Right renal cortex interstitium (tissue), 3 donors: Measurements from ENCODE around the gene PTPN3. TPM values are rescaled to one million over a fixed set of nuclear protein-coding genes. Genes with fewer than 3 reads are reported as not detected.
A peak's percentile ranks its signal among the peaks of the same experiment; 100 is the strongest.

Experiments
- DNase-seq, 3 donors: peaks; one replicate each; pipeline ENCODE4 v3.0.0-alpha.2; 2013; ENCODE audit warnings: low read depth in 3 of 3, low spot score in 2 of 3
- polyA plus RNA-seq, 3 donors: library from polyadenylated mRNA; unstranded; fragments of 120-200 nt; gene quantifications; one replicate each; pipeline ENCODE4 v1.2.1, GENCODE V29; 2013; ENCODE audit not compliant: insufficient read length in 3 of 3

PTPN3 gene
- polyA plus RNA-seq, 3 donors: 51.3 to 53.2 (median 51.9) TPM

DNA sequence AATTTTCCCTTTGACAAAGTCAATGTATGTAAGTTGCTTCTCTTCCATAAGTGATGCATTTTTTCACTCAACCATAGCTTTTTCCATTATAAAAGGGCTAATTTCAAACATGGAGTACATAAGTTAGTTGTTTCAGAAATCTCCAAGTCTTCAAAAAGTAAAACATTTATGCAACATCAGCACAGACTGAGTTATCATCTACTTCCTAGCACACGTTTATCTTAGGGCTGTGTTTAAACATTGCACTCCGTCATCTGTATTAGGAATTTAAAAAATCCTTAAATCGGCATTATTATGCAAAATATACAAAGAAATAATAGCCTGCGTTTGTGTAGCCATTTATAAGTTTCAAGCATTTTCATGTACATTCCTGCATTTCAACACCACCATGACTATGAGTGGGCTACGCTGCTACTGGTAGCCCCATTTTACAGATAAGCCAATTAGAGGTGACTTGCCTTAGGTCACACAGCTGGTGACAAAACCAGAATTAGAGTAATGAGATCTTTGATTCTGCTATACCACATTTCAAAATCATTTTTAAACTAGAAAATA lies 43.4 kb downstream of the PTPN3 start:
- DNase-seq: no peak

DNA sequence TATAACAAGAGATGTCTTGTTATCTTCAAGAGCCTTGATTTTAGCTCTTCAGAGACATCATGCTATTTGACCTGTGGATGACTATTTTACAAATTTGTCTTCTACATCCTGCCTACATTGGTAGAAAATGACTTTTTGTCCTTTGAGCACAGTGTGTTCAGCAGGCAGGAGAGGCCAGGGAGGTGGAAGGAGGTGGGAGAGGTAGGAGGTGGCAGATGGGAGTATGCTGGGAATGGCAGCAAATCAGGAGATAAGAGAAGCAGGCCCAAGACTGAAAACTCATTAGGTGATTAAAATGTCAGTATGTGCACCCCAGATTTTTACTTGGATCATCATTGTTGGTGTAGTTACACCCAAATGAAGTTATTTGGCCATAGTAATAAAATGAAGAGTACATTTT lies 44.1 kb downstream of the PTPN3 start:
- no peak for DNase-seq

DNA sequence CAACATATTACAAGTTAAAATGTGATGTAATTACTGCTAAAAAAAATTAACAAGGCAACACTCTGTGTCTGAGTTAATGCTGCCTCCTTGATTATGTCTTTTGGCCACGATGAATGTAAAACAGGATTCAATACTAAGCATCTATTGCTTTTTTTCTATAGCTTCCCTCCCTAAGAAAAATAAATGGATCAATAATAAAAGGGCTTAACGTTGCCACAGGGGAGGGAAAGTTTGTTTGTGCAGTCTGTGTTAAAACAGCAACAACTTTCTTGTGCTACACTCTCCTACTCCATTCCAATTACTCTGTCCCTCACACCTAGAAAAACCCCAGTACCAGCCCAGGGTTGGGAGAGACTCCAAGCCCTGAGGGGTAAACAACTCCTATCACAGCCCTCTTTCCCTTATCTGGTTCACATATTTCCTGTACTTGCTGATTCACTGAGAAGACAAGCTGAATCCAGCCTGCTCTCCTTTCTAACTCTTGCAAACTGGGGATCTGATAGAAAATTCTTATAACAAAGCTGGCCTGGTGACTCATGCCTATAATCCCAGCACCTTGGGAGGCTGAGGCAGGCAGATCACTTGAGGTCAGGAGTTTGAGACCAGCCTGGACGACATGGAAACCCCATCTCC lies 44.8 kb downstream of the PTPN3 start:
- DNase-seq: no peak

DNA sequence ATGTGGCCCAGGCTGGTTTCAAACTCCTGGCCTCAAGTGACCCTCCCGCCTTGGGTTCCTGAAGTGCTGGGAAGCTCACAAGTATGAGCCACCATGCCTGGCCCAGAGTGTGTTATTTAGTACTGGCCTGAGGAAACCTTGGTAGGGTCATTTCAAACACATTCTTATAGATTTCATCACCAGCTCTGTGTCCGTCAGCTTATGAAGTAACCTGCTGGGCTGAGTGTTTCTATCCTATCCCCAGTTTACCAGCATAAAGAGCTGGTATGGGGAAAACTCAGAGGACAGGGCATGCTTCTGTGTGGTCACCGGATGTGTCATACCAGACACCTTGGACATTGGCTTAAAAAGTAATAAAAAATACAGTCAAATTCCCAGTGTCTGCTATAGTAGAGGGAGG lies 45.3 kb downstream of the PTPN3 start:
- DNase-seq: no peak

DNA sequence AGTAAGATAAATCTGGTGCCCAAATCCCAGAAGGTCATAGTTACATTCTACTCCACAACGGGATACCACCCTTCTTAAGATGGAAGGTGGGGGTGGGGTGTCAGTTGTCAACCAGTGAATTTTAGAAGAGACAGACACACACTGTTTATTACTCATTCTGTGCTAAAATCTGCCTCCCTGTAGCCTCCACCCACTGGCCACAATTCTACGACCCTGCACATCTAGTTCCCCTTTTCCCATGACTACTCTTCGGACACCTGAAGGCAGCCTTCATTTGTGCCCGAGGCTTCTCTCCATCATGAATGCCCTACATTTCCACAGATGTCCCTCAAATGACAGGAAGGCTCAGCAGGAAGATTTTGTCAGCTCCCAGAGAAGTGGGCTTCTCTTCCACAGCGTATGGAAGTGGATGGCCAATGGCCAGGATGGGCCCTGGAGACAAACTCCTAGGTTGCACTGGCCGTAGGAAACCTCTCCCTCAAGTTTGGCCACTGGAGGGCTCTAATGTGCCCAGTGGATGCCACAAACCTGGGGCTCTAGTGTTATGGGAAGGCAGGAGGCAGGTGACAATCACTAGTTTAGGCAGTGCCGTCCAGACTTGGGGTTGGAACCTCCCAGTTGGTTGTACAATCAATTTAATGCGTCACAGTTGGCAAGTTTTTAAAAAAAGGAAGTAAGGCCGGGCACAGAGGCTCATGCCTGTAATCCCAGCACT lies 46.6 kb downstream of the PTPN3 start:
- no peak for DNase-seq

- no peak for DNase-seq
Measured at GRCh38 chr9:109450346-109450745, 47.8 kb downstream of the PTPN3 start.

DNA sequence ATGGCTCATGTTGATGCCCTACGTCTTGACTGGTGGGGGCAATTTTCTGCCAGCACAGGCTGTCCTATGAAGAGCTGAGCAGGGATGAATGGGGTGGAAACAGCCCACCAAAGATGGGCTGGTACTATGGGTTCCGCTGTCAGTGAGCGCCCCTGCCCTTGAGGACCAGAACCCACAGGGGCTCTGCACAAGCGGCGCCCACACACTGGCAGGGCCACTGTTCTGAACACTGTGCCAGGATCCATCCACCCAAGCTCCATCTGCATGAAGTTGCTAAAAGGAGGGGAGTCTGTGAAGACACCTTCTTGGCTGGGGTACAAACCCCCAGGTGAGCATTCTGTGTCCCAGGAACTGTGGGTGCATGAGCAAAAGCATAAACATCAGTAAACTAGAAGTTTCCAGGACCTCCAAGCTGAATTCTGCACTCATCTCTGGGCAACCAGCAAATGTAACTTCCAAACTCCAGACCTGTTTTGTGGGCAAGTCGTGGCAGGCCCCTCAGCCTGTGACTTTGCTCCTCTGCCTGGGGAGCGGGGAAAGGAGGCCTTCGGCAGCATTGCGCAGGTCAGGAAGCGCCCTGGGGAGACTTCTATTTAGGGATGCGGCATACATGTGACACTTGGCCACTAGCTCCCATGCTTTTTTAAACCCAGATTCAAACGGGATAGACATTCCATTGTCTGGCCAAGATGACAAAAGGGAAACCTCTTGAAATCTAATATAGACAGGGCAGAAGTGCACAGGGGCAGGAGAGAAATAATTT lies 48.9 kb downstream of the PTPN3 start:
- DNase-seq: no peak

- no peak for DNase-seq
Measured at GRCh38 chr9:109448223-109448622, 49.9 kb downstream of the PTPN3 start.

- DNase-seq: no peak
Measured at GRCh38 chr9:109447329-109448076, 50.6 kb downstream of the PTPN3 start.

DNA sequence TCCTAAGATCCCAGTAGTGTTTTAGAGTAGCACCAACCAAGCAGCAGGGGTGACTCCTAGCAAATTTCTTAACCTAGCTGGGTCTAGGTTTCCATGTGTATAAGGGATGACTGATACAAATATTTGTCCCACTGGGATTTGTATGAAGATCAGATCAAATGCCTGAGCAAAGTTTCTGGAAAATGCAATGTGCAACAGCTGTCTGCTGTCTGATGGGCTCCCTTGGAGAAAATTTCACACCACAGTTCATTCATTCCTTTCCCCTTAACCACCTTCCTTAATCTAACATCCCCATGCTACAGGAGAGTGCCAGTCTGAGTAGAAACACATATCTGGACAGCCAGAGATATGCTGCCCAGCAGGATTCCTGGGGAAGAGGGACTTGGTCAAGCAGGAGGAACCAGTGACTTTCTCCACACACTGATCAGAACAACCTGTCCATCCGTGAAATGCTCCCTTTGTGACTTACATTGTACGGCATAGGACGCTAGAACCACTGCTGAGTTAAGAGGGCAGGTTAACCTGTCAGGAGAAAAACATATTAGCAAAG lies 53.3 kb downstream of the PTPN3 start:
- DNase-seq: no peak

GRCh38 chr9:109442716-109443115 lies 55.4 kb downstream of the PTPN3 start:
- DNase-seq: no peak

DNA sequence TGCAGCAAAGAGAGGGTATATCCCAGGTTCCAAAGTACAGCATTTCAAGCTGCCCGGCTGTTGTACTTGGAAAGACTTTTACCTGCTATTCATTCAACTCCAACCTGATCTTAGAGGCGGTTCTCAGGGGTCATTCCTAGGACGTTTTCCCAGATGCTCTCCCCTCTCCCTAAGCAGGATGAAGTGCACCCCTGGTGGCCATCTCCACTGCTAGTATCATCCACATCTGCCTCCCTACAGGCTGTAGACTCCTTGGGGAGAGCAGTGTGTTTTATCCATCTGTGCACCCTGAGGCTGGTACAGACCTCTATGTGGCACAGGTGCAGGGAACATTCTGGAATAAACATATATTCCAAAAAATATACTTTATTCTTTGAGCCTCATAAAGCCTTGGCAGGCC lies 56.8 kb downstream of the PTPN3 start:
- DNase-seq: no peak

GRCh38 chr9:109440797-109441287 lies 57.3 kb downstream of the PTPN3 start:
- DNase-seq: peak; percentile 31 to 33 (median 32)

DNA sequence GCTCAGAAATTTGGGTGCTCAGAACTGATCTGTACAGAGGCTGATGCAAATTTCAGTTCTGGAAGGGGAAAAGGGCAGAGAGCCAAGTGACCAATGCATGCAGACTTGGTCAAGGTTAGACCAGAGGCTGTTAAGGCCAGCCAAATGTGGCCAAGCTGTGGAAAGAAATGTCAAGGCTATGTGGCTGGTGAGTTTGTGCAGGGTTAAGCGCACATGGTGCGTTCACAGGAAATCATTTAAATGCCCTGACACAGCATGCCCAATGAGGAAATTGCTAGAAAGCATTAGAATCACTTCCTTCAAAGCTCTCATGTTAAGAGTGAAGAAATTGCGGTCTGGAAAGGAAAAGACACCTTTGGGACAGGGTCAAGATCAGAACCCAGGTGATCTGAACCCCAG lies 58.0 kb downstream of the PTPN3 start:
- no peak for DNase-seq

DNA sequence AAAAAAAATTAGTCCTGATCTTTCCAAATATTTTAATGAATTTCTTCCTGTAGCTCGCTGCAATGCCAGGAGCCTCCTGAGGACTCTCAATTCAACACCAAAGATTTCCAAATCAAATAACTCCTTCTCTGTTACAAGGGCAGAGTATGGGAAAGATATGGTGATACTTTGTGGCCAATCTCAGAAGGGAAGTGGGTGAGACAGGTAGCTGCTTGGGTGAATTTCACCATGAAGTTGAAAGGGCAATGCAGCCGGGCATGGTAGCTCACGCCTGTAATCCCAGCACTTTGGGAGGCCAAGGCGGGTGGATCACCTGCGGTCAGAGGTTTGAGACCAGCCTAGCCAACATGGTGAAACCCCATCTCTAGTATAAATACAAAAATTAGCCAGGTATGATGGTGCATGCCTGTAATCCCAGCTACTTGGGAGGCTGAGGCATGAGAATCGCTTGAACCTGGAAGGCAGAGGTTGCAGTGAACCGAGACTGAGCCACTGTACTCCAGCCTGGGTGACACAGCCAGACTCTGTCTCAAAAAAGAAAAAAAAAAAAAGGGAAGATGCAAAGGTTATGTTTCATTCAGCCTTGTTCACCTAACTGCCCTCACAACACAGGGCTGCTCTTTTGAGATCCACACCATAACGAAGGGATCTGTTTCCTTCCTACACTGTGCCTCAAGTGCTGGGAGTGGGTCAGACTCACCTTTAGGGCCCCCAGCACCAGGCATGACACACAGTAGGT lies 58.6 kb downstream of the PTPN3 start:
- DNase-seq: no peak

- no peak for DNase-seq
Measured at GRCh38 chr9:109437286-109437685, 60.8 kb downstream of the PTPN3 start.

GRCh38 chr9:109436071-109436470 lies 62.0 kb downstream of the PTPN3 start:
- DNase-seq: no peak

GRCh38 chr9:109433476-109433875 lies 64.6 kb downstream of the PTPN3 start:
- no peak for DNase-seq

DNA sequence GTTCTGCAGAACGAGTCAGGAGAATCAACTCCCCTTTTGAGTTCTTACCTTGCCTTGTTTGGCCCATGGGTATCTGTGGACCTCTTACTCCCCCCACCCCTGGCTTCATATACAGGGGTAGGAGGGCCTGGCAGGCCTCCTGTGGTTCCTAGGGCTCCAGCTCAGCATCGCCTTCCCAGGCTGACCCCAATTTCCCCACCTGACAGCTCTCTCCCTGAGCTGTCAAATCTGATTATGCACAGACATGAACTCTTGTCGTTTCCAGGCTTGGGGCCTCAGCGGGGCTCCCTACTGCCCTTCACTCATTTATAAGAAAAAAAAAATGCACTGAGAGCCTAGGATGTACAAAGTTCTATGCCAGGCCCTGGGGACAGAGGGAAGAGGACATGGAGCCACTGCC lies 67.9 kb downstream of the PTPN3 start:
- no peak for DNase-seq

- no peak for DNase-seq
Measured at GRCh38 chr9:109428854-109429253, 69.3 kb downstream of the PTPN3 start.
